Osteoblast (primary cell): Measurements from ENCODE around the gene MTHFD1L. TPM values are rescaled to one million over a fixed set of nuclear protein-coding genes. Genes with fewer than 3 reads are reported as not detected.

Source experiments
- DNase-seq: peaks from one replicate; pipeline ENCODE4 v3.0.0; 2011; ENCODE audit warnings: low spot score, mixed read lengths; ENCODE audit not compliant: insufficient read length; ENCODE audit errors: missing footprints
- H2AFZ ChIP-seq: 2 replicates; pipeline ENCODE4 v1.6.0; 2011; ENCODE audit warnings: mild to moderate bottlenecking, low read length
- H3K27ac ChIP-seq: 2 replicates; pipeline ENCODE4 v1.5.1; 2011; ENCODE audit warnings: mild to moderate bottlenecking, low read depth, low read length, moderate library complexity
- H3K27me3 ChIP-seq: 2 replicates; pipeline ENCODE4 v1.6.0; 2012; ENCODE audit warnings: mild to moderate bottlenecking, control low read depth, inconsistent platforms, low read length, moderate library complexity; ENCODE audit not compliant: insufficient read depth
- H3K36me3 ChIP-seq: 2 replicates; pipeline ENCODE4 v1.5.1; 2011; ENCODE audit warnings: mild to moderate bottlenecking, low read length, control low read depth, moderate library complexity; ENCODE audit not compliant: insufficient read depth
- H3K4me1 ChIP-seq: 2 replicates; pipeline ENCODE4 v1.5.1; 2011; ENCODE audit warnings: mild to moderate bottlenecking, low read length, control low read depth, moderate library complexity; ENCODE audit not compliant: insufficient read depth
- H3K4me2 ChIP-seq: 2 replicates; pipeline ENCODE4 v1.6.0; 2011; ENCODE audit warnings: mild to moderate bottlenecking, low read length; ENCODE audit not compliant: insufficient read depth
- H3K4me3 ChIP-seq: fragments of 200-600 bp; sonication (generic); 3 replicates; pipeline ENCODE4 v1.5.1; 2012; ENCODE audit warnings: mild to moderate bottlenecking, low read length, inconsistent platforms; ENCODE audit not compliant: insufficient read depth
- H3K79me2 ChIP-seq: 2 replicates; pipeline ENCODE4 v1.6.0; 2012; ENCODE audit warnings: mild to moderate bottlenecking, low read length, control low read depth, inconsistent platforms; ENCODE audit not compliant: insufficient read depth
- H3K9me3 ChIP-seq: 2 replicates; pipeline ENCODE4 v1.5.1; 2011; ENCODE audit warnings: low read depth, low read length, control low read depth
- H4K20me1 ChIP-seq: 2 replicates; pipeline ENCODE4 v1.6.0; 2012; ENCODE audit warnings: mild to moderate bottlenecking, low read length, control low read depth; ENCODE audit not compliant: insufficient read depth
- CTCF ChIP-seq: IDR thresholded peaks from 2 replicates; pipeline ENCODE4 v1.5.1; 2011; ENCODE audit warnings: mild to moderate bottlenecking, low read depth, low read length, moderate library complexity; ENCODE audit errors: extremely low read depth
- total RNA-seq: library from RNA; depleted of rRNA; stranded (reverse); fragments of >200 nt; gene quantifications from 2 replicates; pipeline ENCODE4 v1.2.3, GENCODE V29; 2012

The MTHFD1L gene
- total RNA-seq, 1 donor: 56.8 TPM

- no peak for TF ChIP-seq CTCF
- Histone ChIP-seq H3K36me3 (peaks cover 24% of the 10 kb centered on the region), H3K9me3 (no peaks in the 10 kb centered on the region)
These were observed 223.5 kb downstream of the MTHFD1L start for GRCh38 chr6:151088963-151089362.

GRCh38 chr6:151089978-151090377 lies 224.5 kb downstream of the MTHFD1L start:
- no peak for TF ChIP-seq CTCF
- Histone ChIP-seq H3K4me1 (peaks cover 11% of the 10 kb centered on the region), H3K9me3 (no peaks in the 10 kb centered on the region), H4K20me1 (no peaks in the 10 kb centered on the region), H2AFZ (no peak overlapping the region), H3K79me2 (no peaks in the 10 kb centered on the region), H3K4me2 (no peak overlapping the region), H3K27ac (no peak overlapping the region), H3K4me3 (no peak overlapping the region), H3K27me3 (no peaks in the 10 kb centered on the region), H3K36me3 (peaks cover 25% of the 10 kb centered on the region)
- no peak for DNase-seq

More at GRCh38 chr6:151088963-151089362, 223.5 kb downstream of the MTHFD1L start:
- no peak for DNase-seq
- Histone ChIP-seq H3K27me3 (no peaks in the 10 kb centered on the region), H4K20me1 (no peaks in the 10 kb centered on the region), H2AFZ (no peak overlapping the region), H3K4me2 (no peak overlapping the region), H3K79me2 (no peaks in the 10 kb centered on the region), H3K27ac (no peak overlapping the region), H3K4me3 (no peak overlapping the region), H3K4me1 (peaks cover 11% of the 10 kb centered on the region)

GRCh38 chr6:151091571-151091970 lies 226.1 kb downstream of the MTHFD1L start:
- Histone ChIP-seq H3K9me3 (no peaks in the 10 kb centered on the region), H3K4me2 (no peak overlapping the region), H3K36me3 (peaks cover 25% of the 10 kb centered on the region), H4K20me1 (no peaks in the 10 kb centered on the region), H3K79me2 (no peaks in the 10 kb centered on the region), H3K4me3 (no peak overlapping the region), H3K4me1 (peaks cover 14% of the 10 kb centered on the region), H2AFZ (no peak overlapping the region), H3K27ac (no peak overlapping the region), H3K27me3 (no peaks in the 10 kb centered on the region)
- no peak for DNase-seq
- TF ChIP-seq CTCF: no peak

- no peak overlapping the region for H2AFZ ChIP-seq
- peaks cover 15% of the 10 kb centered on the region for H3K4me1 ChIP-seq
- H3K4me2 ChIP-seq: no peak overlapping the region
- H3K27me3 ChIP-seq: no peaks in the 10 kb centered on the region
- no peak overlapping the region for H3K4me3 ChIP-seq
- H3K9me3 ChIP-seq: no peaks in the 10 kb centered on the region
- no peak overlapping the region for H3K27ac ChIP-seq
- no peaks in the 10 kb centered on the region for H4K20me1 ChIP-seq
- DNase-seq: no peak
- H3K79me2 ChIP-seq: no peaks in the 10 kb centered on the region
- H3K36me3 ChIP-seq: peaks cover 25% of the 10 kb centered on the region
- TF ChIP-seq CTCF: no peak
These were observed 227.1 kb downstream of the MTHFD1L start for GRCh38 chr6:151092591-151092990.
